ENCODE results near the gene GALNT17. TPM values are rescaled to one million over a fixed set of nuclear protein-coding genes. Genes with fewer than 3 reads are reported as not detected.

The GALNT17 gene
- total RNA-seq, 3 donors from 2014 or later: 1.2 to 9.9 (median 3.3) TPM

DNA sequence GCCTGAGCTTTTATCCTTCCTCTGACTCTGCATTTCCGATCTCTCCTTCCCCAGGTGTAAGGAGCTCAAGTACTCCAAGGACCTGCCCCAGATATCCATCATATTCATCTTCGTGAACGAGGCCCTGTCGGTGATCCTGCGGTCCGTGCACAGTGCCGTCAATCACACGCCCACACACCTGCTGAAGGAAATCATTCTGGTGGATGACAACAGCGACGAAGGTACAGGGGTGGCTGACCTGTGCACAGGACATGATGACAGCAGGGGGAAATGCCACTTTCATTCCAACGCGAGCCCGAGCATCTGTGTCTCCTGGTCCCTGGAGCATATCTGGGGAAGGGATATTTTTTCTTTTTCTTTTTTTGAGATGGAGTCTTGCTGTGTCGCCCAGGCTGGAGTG lies 256.2 kb downstream of the GALNT17 start:
- no peaks in the 10 kb centered on the region for H3K4me1 ChIP-seq
- intact Hi-C loops (cut with DNase I; ENCODE audit: low total_unique reads): no loop called here
- H3K27ac ChIP-seq: no peak overlapping the region
- peaks cover 6 to 8% of the 10 kb centered on the region in 2 donors for H3K9me3 ChIP-seq
- TF ChIP-seq POLR2AphosphoS5 (IDR thresholded peaks at IDR 0.05) (no peak), POLR2A (IDR thresholded peaks at IDR 0.05) (no peak)
- TF ChIP-seq, protein P1, sequence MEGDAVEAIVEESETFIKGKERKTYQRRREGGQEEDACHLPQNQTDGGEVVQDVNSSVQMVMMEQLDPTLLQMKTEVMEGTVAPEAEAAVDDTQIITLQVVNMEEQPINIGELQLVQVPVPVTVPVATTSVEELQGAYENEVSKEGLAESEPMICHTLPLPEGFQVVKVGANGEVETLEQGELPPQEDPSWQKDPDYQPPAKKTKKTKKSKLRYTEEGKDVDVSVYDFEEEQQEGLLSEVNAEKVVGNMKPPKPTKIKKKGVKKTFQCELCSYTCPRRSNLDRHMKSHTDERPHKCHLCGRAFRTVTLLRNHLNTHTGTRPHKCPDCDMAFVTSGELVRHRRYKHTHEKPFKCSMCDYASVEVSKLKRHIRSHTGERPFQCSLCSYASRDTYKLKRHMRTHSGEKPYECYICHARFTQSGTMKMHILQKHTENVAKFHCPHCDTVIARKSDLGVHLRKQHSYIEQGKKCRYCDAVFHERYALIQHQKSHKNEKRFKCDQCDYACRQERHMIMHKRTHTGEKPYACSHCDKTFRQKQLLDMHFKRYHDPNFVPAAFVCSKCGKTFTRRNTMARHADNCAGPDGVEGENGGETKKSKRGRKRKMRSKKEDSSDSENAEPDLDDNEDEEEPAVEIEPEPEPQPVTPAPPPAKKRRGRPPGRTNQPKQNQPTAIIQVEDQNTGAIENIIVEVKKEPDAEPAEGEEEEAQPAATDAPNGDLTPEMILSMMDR (IDR thresholded peaks at IDR 0.05): no peak
- no peak for DNase-seq (ENCODE audit: low spot score in 2 of 2)
- no peaks in the 10 kb centered on the region for H3K27me3 ChIP-seq
- no peak overlapping the region for H3K4me3 ChIP-seq
- no peaks in the 10 kb centered on the region for H3K36me3 ChIP-seq

DNA sequence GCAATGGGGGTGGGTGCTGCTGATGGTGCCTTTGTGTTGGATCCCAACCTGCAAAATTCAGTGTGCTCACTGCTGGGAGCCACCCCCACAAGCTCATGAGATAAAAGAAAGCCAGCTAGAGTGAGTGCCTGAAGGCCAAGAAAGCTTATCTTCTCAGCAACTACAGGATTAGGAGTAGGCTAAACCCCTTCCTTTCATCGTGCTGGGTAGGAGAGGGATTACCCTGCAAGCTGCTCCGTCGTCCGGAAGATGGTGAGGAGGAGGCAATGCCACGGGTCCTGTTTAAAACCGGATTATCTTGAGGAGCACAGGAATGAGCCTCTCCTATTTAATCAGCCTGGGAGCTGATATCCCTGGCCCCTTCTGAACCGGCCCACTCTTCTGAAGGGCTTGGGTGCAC lies 258.0 kb downstream of the GALNT17 start:
- Histone ChIP-seq H3K36me3 (no peaks in the 10 kb centered on the region), H3K27ac (no peak overlapping the region), H3K27me3 (no peaks in the 10 kb centered on the region), H3K4me1 (no peaks in the 10 kb centered on the region), H3K4me3 (no peak overlapping the region), H3K9me3 (peaks cover 4 to 6% of the 10 kb centered on the region in 2 donors)
- intact Hi-C loops (cut with DNase I; ENCODE audit: low total_unique reads): no loop called here
- DNase-seq (ENCODE audit: low spot score in 2 of 2): no peak
- no peak for TF ChIP-seq POLR2AphosphoS5 (IDR thresholded peaks at IDR 0.05)
- TF ChIP-seq POLR2A (IDR thresholded peaks at IDR 0.05): no peak
- TF ChIP-seq, protein P1 (IDR thresholded peaks at IDR 0.05): no peak

DNA sequence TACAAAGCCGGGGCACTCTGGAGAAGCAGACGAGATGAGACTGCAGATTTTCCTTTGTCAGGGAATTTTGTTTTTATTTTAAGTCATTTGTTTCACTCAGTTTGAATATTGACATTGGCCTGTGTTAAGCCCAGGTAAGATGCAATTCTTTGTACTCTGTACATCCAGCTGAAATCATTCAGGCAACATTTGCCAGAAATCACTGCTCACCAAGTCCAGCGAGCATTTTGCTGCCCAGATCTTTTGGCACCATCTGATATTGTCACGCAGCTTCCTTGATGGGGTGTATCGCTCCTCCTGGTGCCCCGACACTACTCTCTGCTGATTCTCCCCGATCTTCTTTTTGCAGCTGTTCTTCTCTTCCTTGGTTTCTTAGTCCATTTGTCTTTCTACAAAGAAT lies 261.7 kb downstream of the GALNT17 start:
- H3K4me3 ChIP-seq: no peak overlapping the region
- peaks cover 5 to 6% of the 10 kb centered on the region in 2 donors for H3K9me3 ChIP-seq
- no peaks in the 10 kb centered on the region for H3K36me3 ChIP-seq
- intact Hi-C loops (cut with DNase I; ENCODE audit: low total_unique reads): no loop called here
- H3K27ac ChIP-seq: no peak overlapping the region
- TF ChIP-seq POLR2AphosphoS5 (IDR thresholded peaks at IDR 0.05) (no peak), POLR2A (IDR thresholded peaks at IDR 0.05) (no peak)
- TF ChIP-seq, protein P1 (IDR thresholded peaks at IDR 0.05): no peak
- H3K4me1 ChIP-seq: no peaks in the 10 kb centered on the region
- DNase-seq (ENCODE audit: low spot score in 2 of 2): no peak
- H3K27me3 ChIP-seq: no peaks in the 10 kb centered on the region

DNA sequence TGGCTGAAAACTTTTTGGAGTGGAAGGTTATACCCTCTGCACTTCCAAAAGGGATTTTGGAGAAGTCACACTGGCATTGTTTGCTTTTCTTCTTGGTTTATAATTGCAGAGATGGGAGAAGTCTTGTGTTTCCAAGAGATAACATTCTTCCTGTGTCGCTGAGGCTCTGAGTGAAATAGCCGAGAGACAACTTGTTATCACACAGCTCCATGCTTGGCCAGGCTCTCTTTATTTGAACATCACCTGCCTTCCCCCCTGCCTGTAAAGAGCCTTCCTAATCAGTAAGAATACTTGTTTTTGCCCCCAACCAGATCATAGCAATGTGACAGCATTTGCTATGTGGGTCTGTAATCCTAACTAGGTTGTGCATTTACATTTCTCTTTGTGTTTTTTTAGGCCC lies 270.7 kb downstream of the GALNT17 start:
- DNase-seq (ENCODE audit: low spot score in 2 of 2): no peak
- TF ChIP-seq POLR2A (IDR thresholded peaks at IDR 0.05) (no peak), POLR2AphosphoS5 (IDR thresholded peaks at IDR 0.05) (no peak)
- TF ChIP-seq, protein P1 (IDR thresholded peaks at IDR 0.05): no peak
- intact Hi-C loops (cut with DNase I; ENCODE audit: low total_unique reads): no loop called here
- no peaks in the 10 kb centered on the region for H3K4me1 ChIP-seq
- peaks cover 0 to 12% of the 10 kb centered on the region in 2 donors for H3K9me3 ChIP-seq
- no peaks in the 10 kb centered on the region for H3K27me3 ChIP-seq
- no peaks in the 10 kb centered on the region for H3K36me3 ChIP-seq
- H3K27ac ChIP-seq: no peak overlapping the region
- no peak overlapping the region for H3K4me3 ChIP-seq

DNA sequence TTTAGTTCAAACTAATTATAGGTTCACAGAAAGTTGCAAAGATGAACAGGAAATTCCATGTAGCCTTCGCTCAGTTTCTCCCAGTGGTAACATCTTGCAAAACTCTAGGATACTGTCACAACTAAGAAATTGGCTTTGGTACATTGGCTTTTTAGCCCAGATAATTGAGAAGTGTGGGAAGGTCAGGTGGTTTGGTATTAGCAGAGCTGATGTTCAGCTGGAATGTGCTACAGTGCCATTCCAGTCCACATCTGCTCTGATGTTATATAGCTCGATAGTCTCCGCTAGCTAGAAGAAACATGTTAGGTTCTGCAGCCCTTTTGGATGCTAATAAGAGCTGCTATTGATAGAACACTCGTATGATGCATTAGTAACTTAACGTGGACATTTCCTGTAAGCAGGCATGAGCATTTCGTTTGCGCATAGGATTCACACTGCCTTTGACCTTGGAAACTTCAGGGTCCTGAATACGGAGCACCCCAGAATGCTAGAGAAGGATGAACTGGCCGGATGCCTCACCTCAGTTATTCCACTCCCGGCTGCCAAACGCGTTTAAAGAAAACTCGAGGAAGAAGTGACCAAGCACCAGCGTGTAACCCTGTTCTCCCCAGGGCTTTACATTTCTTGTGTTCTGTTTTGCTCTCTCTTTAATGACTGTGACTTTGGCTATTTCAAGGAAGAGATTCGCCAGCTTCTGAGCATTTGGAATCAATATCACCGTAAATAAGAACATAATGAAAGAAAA lies 271.4 kb downstream of the GALNT17 start:
- TF ChIP-seq POLR2AphosphoS5 (IDR thresholded peaks at IDR 0.05) (no peak), POLR2A (IDR thresholded peaks at IDR 0.05) (no peak)
- TF ChIP-seq, protein P1 (IDR thresholded peaks at IDR 0.05): no peak
- Histone ChIP-seq H3K4me3 (no peak overlapping the region), H3K27ac (no peak overlapping the region), H3K9me3 (peaks cover under 1 to 16% of the 10 kb centered on the region in 2 donors), H3K27me3 (no peaks in the 10 kb centered on the region), H3K4me1 (no peaks in the 10 kb centered on the region), H3K36me3 (no peaks in the 10 kb centered on the region)
- no peak for DNase-seq (ENCODE audit: low spot score in 2 of 2)
- intact Hi-C loops (cut with DNase I; ENCODE audit: low total_unique reads): no loop called here

Measured in breast epithelium (tissue), 4 donors.